GM12891 (cell line): ENCODE results near the gene WBP1.
"Not testable (repeated sequence)": the region's sequence is repeated elsewhere in the genome, so short reads cannot be mapped to it uniquely, and the experiment has no call there.

Source experiments
- DNase-seq: peaks from one replicate; pipeline ENCODE4 v3.0.0; 2011; ENCODE audit warnings: low spot score; ENCODE audit not compliant: insufficient read length
- FAIRE-seq: peaks from 2 replicates; lab custom pipeline; 2011; peaks lifted over from hg19 to GRCh38; lab: Jason Lieb, UNC
- PAX5 ChIP-seq: IDR thresholded peaks from 2 replicates; pipeline ENCODE4 v1.6.1; 2011; ENCODE audit warnings: low read length, moderate library complexity, mild to moderate bottlenecking; ENCODE audit not compliant: insufficient read depth, severe bottlenecking
- POLR2A ChIP-seq: IDR thresholded peaks from 2 replicates; pipeline ENCODE4 v1.6.1; 2011; ENCODE audit warnings: low read depth, low read length, control low read depth
- POLR2AphosphoS5 ChIP-seq: IDR thresholded peaks from 2 replicates; pipeline ENCODE4 v1.6.1; 2011; ENCODE audit warnings: low read depth, low read length, control low read depth
- POU2F2 ChIP-seq: IDR thresholded peaks from 2 replicates; pipeline ENCODE4 v1.6.1; 2011; ENCODE audit warnings: low read depth, mild to moderate bottlenecking, control low read depth, low read length, moderate library complexity
- SPI1 ChIP-seq: IDR thresholded peaks from 2 replicates; pipeline ENCODE4 v1.6.1; 2011; ENCODE audit warnings: low read depth, low read length, control low read depth
- TAF1 ChIP-seq: IDR thresholded peaks from 2 replicates; pipeline ENCODE4 v1.6.1; 2011; ENCODE audit warnings: low read depth, low read length, control low read depth

The WBP1 gene

GRCh38 chr2:74439373-74439772 is 18.9 kb upstream of the WBP1 start:
- TF ChIP-seq PAX5 (no peak), POU2F2 (no peak), TAF1 (no peak), SPI1 (no peak), POLR2A (no peak)

GRCh38 chr2:74439803-74440377 is 18.3 kb upstream of the WBP1 start:
- no peak for DNase-seq
- FAIRE-seq, result no peak
- TF ChIP-seq TAF1, result no peak
- no peak for TF ChIP-seq POLR2AphosphoS5
- TF ChIP-seq POLR2A, result no peak
- TF ChIP-seq SPI1, result no peak
- no peak for TF ChIP-seq POU2F2
- no peak for TF ChIP-seq PAX5

More at GRCh38 chr2:74439373-74439772, 18.9 kb upstream of the WBP1 start:
- no peak for DNase-seq
- peak; percentile 66 for FAIRE-seq

- FAIRE-seq (peak; percentile 84), DNase-seq (peak; percentile 98)
- TF ChIP-seq POLR2AphosphoS5 (0 out of 2 replicates have a peak, but pooled peaks have one; percentile 27), POLR2A (peak; percentile 44; the same call in 1 of the 2 replicates), TAF1 (no peak), PAX5 (no peak)
Measured at GRCh38 chr2:74440378-74441169, 17.7 kb upstream of the WBP1 start.

- no peak for DNase-seq
- TF ChIP-seq POLR2A (no peak), SPI1 (no peak)
- no peak for FAIRE-seq
Measured at GRCh38 chr2:74441170-74441689, 17.0 kb upstream of the WBP1 start.

GRCh38 chr2:74441690-74442482 is 16.4 kb upstream of the WBP1 start, which contains the start of gene RTKN:
Gene RTKN, minus strand, starts transcription at chr2:74441937. Its CDS starts 121 bp downstream, at chr2:74441816.
- FAIRE-seq, result peak; percentile 38
- no peak for DNase-seq
- TF ChIP-seq POLR2A (no peak), POLR2AphosphoS5 (no peak), PAX5 (no peak), SPI1 (no peak), POU2F2 (no peak), TAF1 (no peak)

- FAIRE-seq, DNase-seq: not testable (repeated sequence)
Measured at GRCh38 chr2:74442483-74443297, 15.5 kb upstream of the WBP1 start.

GRCh38 chr2:74444498-74445318 is 13.5 kb upstream of the WBP1 start:
- DNase-seq (no peak), FAIRE-seq (no peak)
- TF ChIP-seq SPI1 (no peak), POLR2A (no peak), TAF1 (no peak)

GRCh38 chr2:74447230-74447999 is 10.8 kb upstream of the WBP1 start:
- DNase-seq (no peak), FAIRE-seq (no peak)
- TF ChIP-seq TAF1, result no peak
- TF ChIP-seq POU2F2, result no peak
- TF ChIP-seq POLR2AphosphoS5, result no peak
- no peak for TF ChIP-seq POLR2A
- TF ChIP-seq SPI1, result no peak
- TF ChIP-seq PAX5, result no peak
